ENCODE results near the gene DNAJB4. TPM values are rescaled to one million over a fixed set of nuclear protein-coding genes. Genes with fewer than 3 reads are reported as not detected.
"Not testable (repeated sequence)": the region's sequence is repeated elsewhere in the genome, so short reads cannot be mapped to it uniquely, and the experiment has no call there.

Gene DNAJB4
- total and polyA plus RNA-seq, 2 experiments from 2014 or later = 12.4 to 12.9 TPM

- TF ChIP-seq ZNF462 (CRISPR knock-in tag; IDR thresholded peaks at IDR 0.05) = no peak
- TF ChIP-seq EZH2 (IDR thresholded peaks at IDR 0.05; ENCODE audit: low read depth, unreplicated experiment) = no peak
- TF ChIP-seq JUNB (IDR thresholded peaks at IDR 0.05; ENCODE audit: unreplicated experiment) = no peak
- no peak for TF ChIP-seq CTCF (conservative IDR thresholded peaks at IDR 0.05; ENCODE audit: low read depth in 2 of 2)
- TF ChIP-seq CREB1 (CRISPR knock-in tag; IDR thresholded peaks at IDR 0.05; ENCODE audit: low read depth) = no peak
- no peak for TF ChIP-seq ZNF114 (CRISPR knock-in tag; IDR thresholded peaks at IDR 0.05)
- TF ChIP-seq STAT1 (IDR thresholded peaks at IDR 0.05; ENCODE audit: unreplicated experiment) = no peak
These were observed 57.2 kb downstream of the DNAJB4 start (continued) for GRCh38 chr1:78061825-78062523.

GRCh38 chr1:78064886-78065285 lies 60.1 kb downstream of the DNAJB4 start:
- not testable (repeated sequence) for H3K79me2 ChIP-seq (replicated peaks; ENCODE audit: insufficient read depth)

More at GRCh38 chr1:78064886-78065285, 60.1 kb downstream of the DNAJB4 start:
- DNase-seq (ENCODE audit: low spot score); H3F3A ChIP-seq (replicated peaks; ENCODE audit: low read depth); H3K27me3 Mint-ChIP-seq (ENCODE audit: insufficient read depth, low read depth, poor library complexity); ATAC-seq; H2AFZ ChIP-seq; H3K36me3 ChIP-seq (ENCODE audit: insufficient read depth); H3K4me1 Mint-ChIP-seq; H3K4me3 ChIP-seq; H4K20me1 ChIP-seq (replicated peaks; ENCODE audit: insufficient read depth); H3K9me2 ChIP-seq (ENCODE audit: insufficient read depth); H3K27ac ChIP-seq (ENCODE audit: low read depth); H3K4me3 Mint-ChIP-seq; H3K4me1 ChIP-seq (ENCODE audit: insufficient read depth); H3K36me3 Mint-ChIP-seq (ENCODE audit: low read depth); H3K4me2 ChIP-seq; H3K9me3 Mint-ChIP-seq; H3K27ac Mint-ChIP-seq; H3K27me3 ChIP-seq (ENCODE audit: insufficient read depth): not testable (repeated sequence)

Small RNA genes lying within 50 kb of the gene (small RNA-seq; reads per million reads assigned to genes)
- 1.7 reads per million, percentile 77 among the genes with 10 or more reads in this experiment for gene AC103591.3 (ENCODE audit: low replicate concordance)

Other genes starting within 250 kb of the DNAJB4 start
- gene USP33, start 245.1 kb upstream of the DNAJB4 start, total RNA-seq (2014; rRNA removed; shearing (Covaris generic)) = 61.9 and 63.9 TPM in 2 replicates
- 36.6 and 42.4 TPM in 2 replicates for gene USP33, start 245.1 kb upstream of the DNAJB4 start, polyA plus RNA-seq (2016; fragmentation: Nextera tagmentation; extraction: Ambion mirVana)
- 7.5 TPM in 2 replicates for gene MIGA1, start 225.3 kb upstream of the DNAJB4 start, total RNA-seq (2014; rRNA removed; shearing (Covaris generic))
- gene MIGA1, start 225.3 kb upstream of the DNAJB4 start, polyA plus RNA-seq (2016; fragmentation: Nextera tagmentation; extraction: Ambion mirVana) = 3.4 and 4.6 TPM in 2 replicates
- gene NEXN, start 116.3 kb upstream of the DNAJB4 start, total RNA-seq (2014; rRNA removed; shearing (Covaris generic)) = 2.6 and 3.8 TPM in 2 replicates
- 11.8 and 12.2 TPM in 2 replicates for gene NEXN, start 116.3 kb upstream of the DNAJB4 start, polyA plus RNA-seq (2016; fragmentation: Nextera tagmentation; extraction: Ambion mirVana)
- gene FUBP1, start 25.9 kb upstream of the DNAJB4 start, total RNA-seq (2014; rRNA removed; shearing (Covaris generic)) = 308 and 321 TPM in 2 replicates
- gene FUBP1, start 25.9 kb upstream of the DNAJB4 start, polyA plus RNA-seq (2016; fragmentation: Nextera tagmentation; extraction: Ambion mirVana) = 194 and 212 TPM in 2 replicates
- gene GIPC2, start 41.0 kb downstream of the DNAJB4 start, total RNA-seq (2014; rRNA removed; shearing (Covaris generic)) = 1.5 and 2.7 TPM in 2 replicates
- gene GIPC2, start 41.0 kb downstream of the DNAJB4 start, polyA plus RNA-seq (2016; fragmentation: Nextera tagmentation; extraction: Ambion mirVana) = 1.2 and 2.6 TPM in 2 replicates

All from GM23338 (cell line).